B cell (primary cell): ENCODE results near the gene PSTPIP1.

Experiments used
- CTCF ChIP-seq: fragments of 200-600 bp; IDR thresholded peaks from one replicate; pipeline ENCODE4 v1.8.0; 2022; ENCODE audit warnings: antibody characterized with exemption, mild to moderate bottlenecking
- EZH2 ChIP-seq: IDR thresholded peaks from 2 replicates; pipeline ENCODE4 v1.6.1; 2012; ENCODE audit warnings: borderline replicate concordance, low read depth, mild to moderate bottlenecking, moderate library complexity, low read length; ENCODE audit not compliant: insufficient read depth, poor library complexity, severe bottlenecking

GRCh38 chr15:77066971-77067690 is 72.2 kb downstream of the PSTPIP1 start:
- TF ChIP-seq CTCF (no peak), EZH2 (no peak)
